ENCODE measurements around the gene DPP6.
"Not testable (repeated sequence)": the region's sequence is repeated elsewhere in the genome, so short reads cannot be mapped to it uniquely, and the experiment has no call there.

The DPP6 gene

GRCh38 chr7:154051643-154052529, at the start of gene DPP6:
TSS of gene DPP6 (plus strand) at chr7:154052398.
- DNase-seq = not testable (repeated sequence)

DNA sequence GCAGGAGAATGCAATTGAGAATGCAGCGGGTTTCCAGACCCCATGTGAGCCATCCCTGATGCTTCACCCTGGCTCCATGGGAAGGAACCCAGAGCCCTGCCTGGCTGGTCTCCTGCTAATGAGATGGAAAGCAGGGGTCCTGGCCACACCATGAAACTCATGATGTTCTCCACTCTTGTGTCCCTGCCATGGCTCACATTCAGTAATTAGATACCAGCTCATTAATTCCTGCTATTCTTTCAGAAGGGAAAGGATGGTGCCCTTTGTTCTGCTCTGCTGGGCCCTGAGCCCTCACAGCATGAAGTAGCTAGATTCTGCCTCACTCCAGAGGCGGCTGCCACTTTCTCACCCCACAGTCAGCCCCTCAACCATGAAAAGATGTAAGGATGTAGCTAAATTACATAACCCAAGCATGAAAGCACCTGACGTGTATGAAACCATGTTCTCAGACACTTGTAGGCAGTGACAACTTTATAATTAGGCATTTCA, 42.7 kb upstream of the DPP6 start:
- DNase-seq = not testable (repeated sequence)

DNA sequence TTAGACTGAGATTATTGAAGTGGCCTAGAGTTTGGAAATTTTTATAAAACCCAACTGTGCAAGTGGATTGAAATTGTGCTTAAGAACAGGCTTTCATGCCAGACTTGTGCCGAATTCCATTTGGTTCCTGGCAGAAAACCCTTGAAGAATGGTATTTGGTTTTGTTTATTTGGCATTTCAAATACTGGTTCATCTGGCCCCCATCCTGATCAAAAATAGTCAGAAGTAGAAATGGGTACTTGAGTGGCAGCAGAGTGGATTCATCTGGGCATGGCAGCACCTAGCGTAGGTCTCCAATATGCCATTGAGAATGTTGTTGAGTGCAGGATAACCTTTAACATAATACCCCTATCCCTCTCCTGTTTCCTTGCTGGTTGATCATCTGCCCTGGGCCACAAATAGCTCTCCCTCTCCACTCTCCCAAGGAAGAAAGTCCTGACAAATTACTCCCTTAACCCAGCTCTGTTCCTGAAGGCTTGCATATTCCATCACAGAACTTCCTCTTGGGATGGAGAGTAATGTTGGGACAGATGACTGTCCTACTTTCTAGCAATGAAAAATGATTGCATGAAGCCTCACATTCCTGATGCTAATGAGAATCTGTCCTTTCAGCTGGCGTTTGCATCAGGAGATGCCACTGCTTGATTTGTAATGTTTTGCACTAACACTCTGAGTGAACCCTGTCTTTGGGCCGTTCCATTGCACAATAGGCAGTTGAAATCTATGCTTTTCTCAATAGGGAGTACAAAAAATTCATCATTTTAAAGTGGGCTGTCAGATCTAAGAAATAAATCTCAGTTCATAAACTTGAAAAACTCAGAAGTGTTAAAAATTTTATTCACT, 41.3 kb upstream of the DPP6 start:
- not testable (repeated sequence) for DNase-seq

DNA sequence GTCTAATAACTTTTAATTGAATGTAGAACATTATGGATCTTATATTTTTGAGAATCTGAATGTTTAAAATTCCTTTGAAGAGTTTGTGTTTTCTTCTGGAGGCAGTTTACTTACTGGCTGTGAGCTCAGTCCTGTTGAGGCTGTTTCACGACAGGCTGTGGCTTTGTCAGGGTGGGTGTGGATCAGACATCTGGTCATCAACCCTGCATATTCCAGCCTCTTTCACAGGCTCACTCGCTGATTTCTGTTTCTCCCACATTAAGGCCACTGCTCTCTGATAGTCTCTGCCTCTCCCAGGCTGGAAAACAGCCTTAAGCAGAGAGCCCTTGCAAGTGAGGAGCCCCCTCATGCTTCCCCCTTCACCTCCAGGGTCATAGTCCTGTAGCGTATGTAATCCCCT, 39.4 kb upstream of the DPP6 start:
- DNase-seq = not testable (repeated sequence)

GRCh38 chr7:154015636-154016035, 36.6 kb upstream of the DPP6 start:
- not testable (repeated sequence) for DNase-seq

- not testable (repeated sequence) for DNase-seq
Measured at GRCh38 chr7:154018354-154018753, 33.8 kb upstream of the DPP6 start.

GRCh38 chr7:154027805-154028204, 24.4 kb upstream of the DPP6 start:
- DNase-seq = not testable (repeated sequence)

GRCh38 chr7:154030476-154031080, 21.6 kb upstream of the DPP6 start:
- DNase-seq = not testable (repeated sequence)

- not testable (repeated sequence) for DNase-seq
Measured at GRCh38 chr7:154039466-154040165, 12.6 kb upstream of the DPP6 start.

- DNase-seq = not testable (repeated sequence)
Measured at GRCh38 chr7:154050394-154050793, 1.8 kb upstream of the DPP6 start.

GRCh38 chr7:154051006-154051642, 1.1 kb upstream of the DPP6 start:
- not testable (repeated sequence) for DNase-seq

- DNase-seq = not testable (repeated sequence)
Measured at GRCh38 chr7:154052530-154053252, 493 bp downstream of the DPP6 start.

DNA sequence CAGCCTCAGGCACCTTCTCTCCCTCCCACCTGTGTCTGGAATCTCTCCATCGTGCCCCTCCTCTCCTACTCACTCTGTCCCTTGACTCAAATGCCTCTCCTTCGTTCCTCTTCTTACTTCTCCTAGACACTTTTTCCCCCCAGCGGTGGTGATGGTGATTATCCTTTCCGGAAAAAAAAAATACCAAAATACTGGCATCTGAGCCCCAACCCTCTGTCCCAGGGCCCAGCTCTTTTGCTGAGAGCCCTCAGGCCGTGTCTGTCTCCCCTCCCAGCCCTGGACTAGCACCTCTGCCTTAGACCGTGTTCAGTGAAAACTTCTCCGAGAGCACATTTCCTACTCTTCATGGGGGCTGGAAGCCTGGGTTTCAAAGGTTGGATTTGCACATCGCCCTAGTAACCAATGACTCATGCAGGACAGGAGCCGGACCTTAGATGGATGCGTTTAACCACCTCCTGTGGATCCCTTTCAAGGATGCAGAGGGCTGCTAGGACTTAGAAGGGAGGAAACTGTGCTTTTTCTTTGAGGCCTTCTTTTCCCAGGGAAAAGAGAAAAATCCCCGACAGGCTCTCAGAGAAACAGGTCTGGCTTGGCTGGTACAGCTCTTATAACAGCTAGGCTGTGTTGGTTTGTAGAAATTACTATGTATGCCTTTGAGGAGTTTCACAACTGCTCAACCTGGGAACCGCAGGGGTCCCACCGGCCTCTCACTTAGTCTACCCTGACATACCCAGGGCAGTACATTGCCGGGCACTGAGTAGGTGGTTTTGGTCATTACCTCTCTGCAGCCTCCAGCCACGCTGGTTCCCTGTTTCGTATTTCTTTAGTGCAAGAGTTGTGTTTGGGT, 1.5 kb downstream of the DPP6 start:
- DNase-seq = not testable (repeated sequence)

- DNase-seq = not testable (repeated sequence)
Measured at GRCh38 chr7:154054664-154055063, 2.5 kb downstream of the DPP6 start.

DNA sequence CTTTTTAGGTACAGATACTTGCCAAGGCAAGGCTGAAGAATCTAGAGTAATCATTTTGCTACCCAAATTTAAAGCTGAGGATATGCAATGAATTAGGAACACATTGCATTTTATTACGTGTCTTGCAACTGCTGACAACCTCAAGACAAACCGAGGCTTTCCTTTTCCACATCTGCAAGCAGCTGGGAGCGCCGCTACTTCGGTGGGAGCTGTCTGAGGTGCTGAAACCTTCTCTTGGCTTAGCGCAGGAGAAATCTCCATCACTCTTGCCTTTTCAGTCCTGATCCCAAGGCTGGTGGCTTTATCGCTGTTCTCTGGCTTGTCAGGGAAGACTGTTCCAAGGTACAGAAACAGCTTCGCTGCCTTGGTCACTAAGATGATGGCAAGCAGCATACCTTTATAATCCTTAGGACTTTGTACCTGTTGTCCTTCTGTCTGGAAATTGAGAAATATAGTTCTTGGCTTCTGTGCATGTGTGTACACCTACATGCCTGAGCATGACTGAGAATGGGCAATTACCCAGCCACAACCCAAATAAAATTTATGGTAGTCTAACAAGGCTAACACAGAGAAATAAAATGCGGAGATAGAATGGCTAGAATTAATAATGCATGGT, 3.4 kb downstream of the DPP6 start:
- not testable (repeated sequence) for DNase-seq

DNA sequence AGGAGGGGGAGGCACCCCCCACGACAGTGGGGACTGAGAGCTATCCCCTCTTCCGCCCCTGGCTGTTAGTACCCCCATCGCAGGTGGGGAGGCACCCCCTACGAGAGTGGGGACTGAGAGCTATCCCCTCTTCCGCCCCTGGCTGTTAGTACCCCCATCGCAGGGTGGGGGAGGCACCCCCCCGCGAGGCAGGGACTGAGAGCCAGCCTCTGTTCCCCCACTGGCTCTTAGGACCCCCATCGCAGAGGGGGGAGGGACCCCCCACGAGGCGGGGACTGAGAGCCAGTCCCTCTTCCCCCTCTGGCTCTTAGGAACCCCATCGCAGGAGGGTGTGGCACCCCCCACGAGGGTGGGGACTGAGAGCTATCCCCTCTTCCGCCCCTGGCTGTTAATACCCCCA, 6.6 kb downstream of the DPP6 start:
- DNase-seq = not testable (repeated sequence)

DNA sequence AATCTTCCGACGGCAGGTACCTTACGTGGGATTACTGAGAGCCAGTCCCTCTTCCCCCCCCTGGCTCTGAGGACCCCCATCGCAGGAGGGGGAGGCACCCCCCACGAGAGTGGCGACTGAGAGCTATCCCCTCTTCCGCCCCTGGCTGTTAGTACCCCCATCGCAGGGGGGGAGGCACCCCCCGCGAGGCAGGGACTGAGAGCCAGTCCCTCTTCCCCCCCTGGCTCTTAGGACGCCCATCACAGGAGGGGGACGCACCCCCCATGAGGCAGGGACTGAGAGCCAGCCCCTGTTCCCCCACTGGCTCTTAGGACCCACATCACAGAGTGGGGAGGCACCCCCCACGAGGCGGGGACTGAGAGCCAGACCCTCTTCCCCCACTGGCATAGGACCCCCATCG, 8.4 kb downstream of the DPP6 start:
- not testable (repeated sequence) for DNase-seq

DNA sequence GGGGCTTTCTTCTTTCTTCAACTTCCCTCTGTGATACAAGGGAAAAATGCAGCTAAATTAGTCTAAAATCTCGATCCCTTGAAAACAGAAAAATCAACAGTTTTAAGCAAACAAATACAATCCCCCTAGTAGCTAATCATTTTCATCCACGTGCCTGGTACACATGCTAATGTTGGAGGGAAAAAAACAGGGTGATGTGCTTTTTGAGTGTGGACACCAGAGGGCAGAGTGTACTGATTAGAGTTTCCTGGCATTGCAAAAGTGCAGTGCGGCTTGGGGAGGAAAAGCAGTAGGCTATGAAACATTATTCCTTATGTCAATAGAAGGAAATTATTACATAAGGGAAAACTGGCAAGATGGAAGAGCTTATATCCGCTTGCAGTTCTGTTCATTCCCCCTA, 19.6 kb downstream of the DPP6 start:
- DNase-seq = not testable (repeated sequence)

DNA sequence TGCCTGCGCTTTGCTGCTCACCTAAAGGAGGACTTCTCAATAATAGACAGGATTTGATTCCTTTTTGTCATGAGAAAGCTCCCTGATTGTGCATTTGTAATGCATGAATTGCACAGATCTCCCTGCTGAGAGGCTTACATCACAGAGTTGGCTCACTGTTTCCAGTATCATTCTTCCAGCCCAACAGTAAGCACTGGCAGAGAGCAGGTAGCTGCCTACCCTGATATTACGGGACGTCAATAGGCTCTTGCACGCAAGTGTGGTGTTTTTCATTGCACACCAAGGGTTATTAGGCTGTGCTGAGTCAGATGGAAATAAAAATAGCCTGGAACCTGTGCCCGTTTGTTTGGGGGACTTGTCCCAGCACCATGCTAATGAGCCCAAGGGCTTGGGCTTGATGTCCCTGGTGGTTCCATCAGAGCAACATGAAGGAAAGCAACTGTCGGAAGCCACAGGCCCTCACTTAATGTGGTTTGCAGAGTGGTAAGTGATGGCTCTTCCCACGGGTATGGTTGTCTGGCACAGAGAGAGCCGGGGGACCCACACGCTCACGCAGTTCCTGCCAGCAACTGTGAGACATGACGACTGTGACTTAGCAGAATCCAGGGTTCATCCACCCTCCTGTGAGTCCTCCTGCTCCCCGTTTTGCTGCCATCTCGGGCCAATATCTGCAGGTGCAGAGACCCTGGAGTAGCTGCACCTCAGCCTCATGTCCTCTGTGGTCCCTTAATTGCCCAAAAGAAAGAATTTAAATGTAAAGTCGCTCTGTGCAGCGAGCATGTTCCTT, 20.4 kb downstream of the DPP6 start:
- not testable (repeated sequence) for DNase-seq
